ENCODE measurements around the gene MIEN1.

MIEN1 gene

GRCh38 chr17:39744836-39745215, 14.5 kb upstream of the MIEN1 start:
- in situ Hi-C loops (cut with HindIII; ENCODE audit: low sequenced_read_pairs) = loop anchor here (5.0 kb wide), 1 partner anchor 68 kb away; no protein-coding TSS in a partner anchor
- TF ChIP-seq CTCF (IDR thresholded peaks at IDR 0.05; ENCODE audit: low read depth, low read length, missing control alignments) = peak; percentile 8
- H3K4me3 ChIP-seq (ENCODE audit: low read depth, low read length) = no peak overlapping the region
- no peak for DNase-seq (ENCODE audit: low read depth)

GRCh38 chr17:39744075-39744835, 13.9 kb upstream of the MIEN1 start:
- H3K4me3 ChIP-seq (ENCODE audit: low read depth, low read length) = no peak overlapping the region
- TF ChIP-seq CTCF (IDR thresholded peaks at IDR 0.05; ENCODE audit: low read depth, low read length, missing control alignments) = no peak
- no peak for DNase-seq (ENCODE audit: low read depth)
- in situ Hi-C loops (cut with HindIII; ENCODE audit: low sequenced_read_pairs) = loop anchor here (5.0 kb wide), 1 partner anchor 67 kb away; no protein-coding TSS in a partner anchor

- no peak overlapping the region for H3K4me3 ChIP-seq (ENCODE audit: low read depth, low read length)
- DNase-seq (ENCODE audit: low read depth) = no peak
- TF ChIP-seq CTCF (IDR thresholded peaks at IDR 0.05; ENCODE audit: low read depth, low read length, missing control alignments) = no peak
- in situ Hi-C loops (cut with HindIII; ENCODE audit: low sequenced_read_pairs) = loop anchor here (5.0 kb wide), 1 partner anchor 66 kb away; no protein-coding TSS in a partner anchor
These were observed 12.6 kb upstream of the MIEN1 start for GRCh38 chr17:39742856-39743436.

GRCh38 chr17:39742126-39742855, 12.0 kb upstream of the MIEN1 start:
- DNase-seq (ENCODE audit: low read depth) = no peak
- TF ChIP-seq CTCF (IDR thresholded peaks at IDR 0.05; ENCODE audit: low read depth, low read length, missing control alignments) = no peak
- in situ Hi-C loops (cut with HindIII; ENCODE audit: low sequenced_read_pairs) = loop anchor here (5.0 kb wide), 1 partner anchor 65 kb away; no protein-coding TSS in a partner anchor
- no peak overlapping the region for H3K4me3 ChIP-seq (ENCODE audit: low read depth, low read length)

- no peak for TF ChIP-seq CTCF (IDR thresholded peaks at IDR 0.05; ENCODE audit: low read depth, low read length, missing control alignments)
- no peak for DNase-seq (ENCODE audit: low read depth)
- H3K4me3 ChIP-seq (ENCODE audit: low read depth, low read length) = no peak overlapping the region
- in situ Hi-C loops (cut with HindIII; ENCODE audit: low sequenced_read_pairs) = loop anchor here (5.0 kb wide), 1 partner anchor 63 kb away; no protein-coding TSS in a partner anchor
These were observed 10.2 kb upstream of the MIEN1 start for GRCh38 chr17:39740357-39741111.

GRCh38 chr17:39739885-39740356, 9.6 kb upstream of the MIEN1 start:
- no peak for TF ChIP-seq CTCF (IDR thresholded peaks at IDR 0.05; ENCODE audit: low read depth, low read length, missing control alignments)
- H3K4me3 ChIP-seq (ENCODE audit: low read depth, low read length) = no peak overlapping the region
- in situ Hi-C loops (cut with HindIII; ENCODE audit: low sequenced_read_pairs) = loop anchor here (5.0 kb wide), 1 partner anchor 63 kb away; no protein-coding TSS in a partner anchor
- DNase-seq (ENCODE audit: low read depth) = no peak

Measured in astrocyte of the cerebellum (primary cell).